NCI-H524 (cell line): Measurements from ENCODE around the gene ARHGAP6.
A peak's percentile ranks its signal among the peaks of the same experiment; 100 is the strongest.
"Not testable (repeated sequence)": the region's sequence is repeated elsewhere in the genome, so short reads cannot be mapped to it uniquely, and the experiment has no call there.

Experiments used
- DNase-seq, 2 experiments: peaks; one replicate each; lab custom pipeline; 2025; lab: John Stamatoyannopoulos, UW

Gene ARHGAP6

DNA sequence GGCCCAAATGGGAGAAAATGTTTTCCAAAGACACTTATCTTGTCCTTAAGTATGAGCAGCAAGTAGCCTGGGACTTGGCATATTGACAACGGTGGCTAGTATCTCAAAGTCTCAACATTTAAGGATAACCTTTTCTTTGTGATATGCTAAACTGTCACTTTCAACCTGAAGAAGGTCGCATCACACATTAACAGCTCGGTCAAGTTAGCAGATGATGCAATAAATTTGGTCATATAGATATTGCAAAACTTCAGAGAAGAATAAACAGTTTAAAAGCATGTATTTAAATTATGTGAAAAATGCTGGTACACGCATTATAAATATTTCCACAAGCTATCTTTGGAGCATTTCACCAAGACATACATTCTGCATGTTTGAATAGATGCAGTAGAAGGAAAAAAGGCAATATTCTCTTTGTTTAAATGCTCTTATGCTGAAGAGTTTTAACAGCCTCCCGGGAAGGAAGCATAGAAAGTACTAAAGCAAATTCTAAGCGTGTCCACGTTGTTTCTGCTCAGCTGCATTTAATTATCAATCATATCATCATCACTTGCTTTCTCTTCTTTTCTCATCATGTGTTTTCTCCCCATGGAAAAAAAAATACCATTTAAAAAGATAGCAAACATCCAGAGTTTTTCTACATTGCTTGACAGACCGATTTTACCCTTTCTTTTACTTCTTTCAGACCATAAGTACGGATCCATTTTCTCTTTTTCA, 24.2 kb downstream of the ARHGAP6 start:
- no peak for DNase-seq

DNA sequence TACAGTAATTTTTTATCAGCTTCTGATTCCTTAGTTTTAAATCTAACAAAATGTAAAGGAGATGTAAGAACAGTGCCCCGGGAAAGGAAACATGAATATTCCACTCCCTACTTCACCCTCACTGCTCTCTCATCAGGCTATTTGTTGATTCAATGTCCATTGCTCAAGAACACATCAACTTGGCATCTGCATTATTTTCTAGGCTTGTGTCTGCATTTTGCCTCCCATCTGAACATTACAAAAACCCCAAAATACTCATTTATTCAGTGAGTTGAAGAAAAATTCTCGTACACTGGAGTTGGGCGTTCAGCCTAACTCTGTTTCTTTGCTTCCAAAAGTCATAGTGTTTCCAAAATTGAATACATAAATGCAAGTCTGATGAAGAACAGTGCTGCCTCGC, 25.6 kb downstream of the ARHGAP6 start:
- DNase-seq, result no peak

DNA sequence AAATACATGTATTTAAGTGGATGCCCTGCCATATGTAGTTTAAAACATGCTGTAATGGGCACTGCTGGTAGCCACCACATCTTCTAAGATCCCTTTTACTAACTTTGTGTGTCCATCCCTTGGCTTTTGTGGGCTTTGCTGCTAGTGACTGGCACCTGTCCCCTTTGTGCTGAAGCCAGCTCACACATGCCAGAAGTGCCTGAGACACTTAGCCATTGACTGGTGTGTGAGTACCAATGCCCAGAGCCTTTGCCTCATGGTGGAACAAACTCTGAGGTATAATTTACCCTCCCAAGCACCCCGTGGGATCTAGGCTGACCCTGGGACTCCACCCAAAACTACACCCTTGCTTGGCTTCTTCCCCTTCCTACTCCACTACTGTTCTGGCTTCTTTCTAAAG, 33.0 kb downstream of the ARHGAP6 start:
- DNase-seq, result no peak

DNA sequence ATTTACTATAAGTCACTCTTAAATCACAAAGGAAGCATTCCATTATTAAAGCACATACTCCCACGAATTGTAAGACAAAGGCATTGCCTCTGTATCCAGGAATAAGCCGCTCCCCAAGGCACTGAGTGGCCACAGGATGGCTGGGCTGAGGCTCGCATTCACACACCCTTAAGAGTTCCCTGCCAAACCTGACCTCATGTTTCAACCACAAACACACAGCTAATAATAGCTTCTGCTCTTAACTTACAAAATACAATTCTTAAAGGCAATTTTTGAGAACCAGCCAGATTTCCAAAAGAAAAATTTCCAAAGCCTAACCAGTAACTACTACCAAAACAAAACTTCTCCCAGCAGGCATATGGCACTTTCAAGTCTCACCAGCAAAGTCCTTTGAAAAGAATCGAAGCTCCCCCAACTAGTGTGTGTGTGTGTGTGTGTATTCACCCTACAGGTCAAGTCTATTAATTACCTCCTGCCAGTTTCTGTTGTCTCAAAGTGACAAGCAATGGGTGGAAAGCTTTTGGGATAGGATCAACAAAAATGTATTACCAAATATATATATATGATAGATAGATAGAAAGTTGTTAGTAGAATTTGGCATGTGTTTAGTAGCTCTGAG, 36.0 kb downstream of the ARHGAP6 start:
- no peak for DNase-seq

DNA sequence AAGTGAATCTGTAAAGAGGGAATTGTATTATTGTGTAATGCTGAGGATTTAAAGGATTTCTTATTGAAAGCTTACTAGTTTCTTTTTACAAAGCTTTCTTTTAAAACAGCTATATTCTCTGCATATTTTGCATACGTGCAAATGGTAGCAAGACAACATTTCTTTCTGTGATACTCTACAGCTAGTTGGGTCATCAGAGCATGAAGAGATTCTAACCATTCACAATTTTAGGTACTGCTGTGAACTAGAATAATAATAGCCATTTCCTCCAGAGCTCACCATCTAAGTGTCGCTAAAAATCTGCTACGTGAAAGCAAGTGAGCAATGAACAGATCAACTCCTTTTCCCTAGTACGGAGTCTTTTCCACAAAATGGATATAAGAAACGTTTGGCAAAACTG, 37.3 kb downstream of the ARHGAP6 start:
- no peak for DNase-seq

DNA sequence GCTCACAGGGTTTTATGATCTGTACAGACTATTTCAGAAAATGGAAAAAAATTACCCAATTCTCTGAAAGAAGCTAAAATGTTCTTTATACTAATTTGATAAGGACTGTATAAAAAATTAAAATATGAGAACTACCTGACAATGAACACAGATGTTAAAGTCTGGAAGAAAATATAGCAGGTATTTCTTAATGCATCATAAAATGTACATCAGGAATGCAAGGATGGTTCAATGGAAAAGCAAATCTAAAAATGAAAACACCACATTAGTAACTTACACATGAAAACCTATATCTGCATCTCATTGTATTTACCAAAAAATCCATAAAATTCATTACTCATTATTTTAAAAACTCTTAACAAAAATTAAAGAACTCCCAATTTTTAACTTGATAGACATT, 39.4 kb downstream of the ARHGAP6 start:
- no peak for DNase-seq

DNA sequence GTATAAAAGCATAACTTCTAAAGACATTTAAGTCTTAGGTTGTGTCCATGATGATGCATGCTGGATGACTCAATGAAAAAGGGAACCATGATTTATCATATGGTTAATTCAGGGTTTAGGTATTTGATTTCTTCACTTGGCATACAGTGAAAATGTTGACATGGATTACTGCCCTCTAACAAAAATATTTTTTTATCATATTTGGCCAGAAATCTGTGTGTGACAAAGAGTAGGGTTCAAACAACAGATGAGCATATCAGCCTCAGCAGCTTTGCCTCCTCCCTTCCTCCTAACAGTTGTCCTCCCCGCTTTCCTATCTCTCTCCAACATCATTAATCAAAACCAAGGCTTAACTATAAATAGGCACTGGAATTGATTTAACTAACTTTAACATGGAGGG, 46.3 kb downstream of the ARHGAP6 start:
- DNase-seq, result no peak

DNA sequence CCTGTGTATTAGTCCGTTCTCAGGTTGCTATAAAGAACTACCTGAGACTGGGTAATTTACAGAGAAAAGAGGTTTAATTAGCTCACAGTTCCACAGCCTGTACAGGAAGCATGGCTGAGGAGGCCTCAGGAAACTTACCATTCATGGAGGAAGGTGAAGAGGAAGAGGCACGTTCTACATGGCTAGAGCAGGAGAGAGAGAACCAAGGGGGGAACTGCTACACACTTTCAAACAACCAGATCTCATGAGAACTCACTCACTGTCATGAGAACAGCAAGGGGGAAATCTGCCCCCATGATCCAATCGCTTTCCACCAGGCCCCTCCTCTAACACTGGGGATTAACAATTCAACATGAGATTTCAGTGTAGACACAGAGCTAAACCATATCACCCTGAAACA, 51.5 kb downstream of the ARHGAP6 start:
- not testable (repeated sequence) for DNase-seq

DNA sequence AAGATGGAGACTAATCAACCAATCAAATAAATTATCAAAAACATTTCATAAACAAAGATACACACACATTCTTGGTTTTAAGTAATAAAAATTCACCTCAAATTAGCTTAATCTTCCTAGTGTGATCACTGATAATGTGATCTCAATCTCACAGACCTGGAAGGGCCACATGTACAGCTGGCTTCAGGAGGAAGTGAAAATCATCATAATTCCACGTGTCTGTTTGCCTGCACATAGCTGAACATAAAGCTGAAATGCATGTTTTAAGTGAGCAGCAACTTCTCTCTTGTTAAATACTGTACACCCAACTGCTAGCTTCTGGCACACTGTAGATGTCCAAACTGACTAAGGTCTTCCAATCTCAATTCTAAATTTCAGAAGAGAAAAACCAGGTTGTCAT, 53.8 kb downstream of the ARHGAP6 start:
- DNase-seq, result no peak

DNA sequence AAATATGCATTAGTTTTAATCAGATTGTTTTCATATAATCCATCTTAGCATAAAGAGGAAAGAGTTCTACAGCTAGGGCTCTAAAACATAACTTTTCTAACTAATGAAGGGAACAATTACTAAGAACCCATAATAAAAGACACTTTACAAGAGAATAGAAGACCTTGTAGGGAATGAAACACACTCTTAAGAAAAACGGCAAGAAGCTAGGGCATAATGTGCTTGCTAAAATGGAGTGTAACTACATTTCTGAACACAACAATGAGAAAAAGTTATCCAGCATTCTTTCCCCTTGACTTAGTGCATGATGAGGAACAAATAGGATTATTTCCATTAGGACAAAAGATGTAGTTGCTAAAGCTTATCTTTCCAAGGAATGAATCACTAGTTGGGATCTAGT, 54.6 kb downstream of the ARHGAP6 start:
- no peak for DNase-seq

DNA sequence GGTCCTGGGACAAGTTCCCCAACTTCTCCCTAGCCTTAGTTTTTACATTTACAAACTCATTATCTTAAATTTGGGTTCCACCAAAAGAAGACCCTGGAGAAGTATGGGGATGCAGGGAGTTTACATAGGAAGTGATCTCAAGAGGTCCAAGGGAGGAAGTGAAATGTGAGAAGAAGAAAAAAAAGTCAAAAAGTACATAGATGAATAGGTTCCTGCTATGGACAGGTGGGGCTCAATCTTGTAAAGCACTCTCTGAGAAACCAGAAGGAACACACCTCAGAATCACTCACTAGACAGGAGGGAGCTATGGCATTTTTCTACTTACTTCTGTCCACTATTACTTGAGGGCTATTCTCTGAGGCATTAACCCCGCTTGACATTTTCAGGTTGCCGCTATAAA, 56.6 kb downstream of the ARHGAP6 start:
- DNase-seq, result no peak

DNA sequence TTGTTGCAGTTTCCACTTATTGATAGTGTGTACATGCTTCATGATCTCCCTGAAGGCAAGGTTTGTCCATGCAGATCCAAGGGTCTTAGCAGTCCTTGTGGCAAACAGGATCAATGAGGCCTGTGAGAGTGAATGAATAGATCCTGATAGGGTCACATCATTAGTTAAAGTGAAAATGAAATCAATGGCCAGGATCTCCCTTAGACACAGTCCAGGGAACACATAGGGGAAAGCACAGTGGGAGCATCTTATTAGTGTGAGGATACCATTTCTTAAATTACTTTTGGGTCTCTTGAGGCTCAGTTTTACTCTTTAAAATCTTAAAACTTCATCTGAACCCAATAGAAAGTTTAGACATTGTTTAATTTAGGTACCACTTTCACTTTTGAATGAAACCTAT, 59.3 kb downstream of the ARHGAP6 start:
- DNase-seq, result no peak

DNA sequence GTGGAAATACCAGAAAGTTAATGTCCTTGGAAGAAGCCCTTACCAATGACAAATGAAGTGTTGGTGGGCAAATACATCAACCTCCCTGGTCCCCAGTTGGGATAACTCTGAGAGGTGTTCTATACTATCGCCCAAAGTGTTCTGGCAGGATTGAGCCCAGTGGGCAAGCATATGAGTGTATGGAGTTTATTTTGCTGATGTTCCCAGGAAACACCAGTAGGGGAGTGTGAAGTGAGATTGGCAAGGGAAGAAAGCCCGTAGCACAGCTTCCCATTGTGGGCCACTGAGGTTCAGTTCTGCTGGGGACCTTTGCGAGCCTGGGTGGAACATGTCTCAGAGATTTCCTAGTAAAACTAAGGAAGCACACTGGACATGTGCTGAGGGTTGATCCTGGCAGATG, 65.1 kb downstream of the ARHGAP6 start:
- no peak for DNase-seq

DNA sequence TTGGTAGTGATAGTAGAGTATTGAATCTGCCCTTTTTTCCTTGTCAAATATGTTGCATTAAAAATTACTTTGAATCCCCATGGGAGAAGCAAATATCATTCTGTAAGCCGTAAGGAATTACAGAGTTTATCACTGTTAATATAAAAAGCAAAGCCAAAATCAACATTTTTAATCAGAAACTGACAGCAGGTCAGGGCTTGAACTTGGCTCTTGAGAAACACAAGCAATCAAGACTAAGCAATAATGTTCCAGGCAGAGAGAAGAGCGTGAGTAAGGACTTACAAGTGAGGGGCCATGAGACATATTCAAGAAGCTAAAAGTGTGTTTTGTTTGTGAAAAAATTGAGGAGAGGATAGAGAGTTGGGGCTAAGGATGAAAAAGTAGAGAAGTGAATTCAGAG, 68.2 kb downstream of the ARHGAP6 start:
- DNase-seq, result no peak

DNA sequence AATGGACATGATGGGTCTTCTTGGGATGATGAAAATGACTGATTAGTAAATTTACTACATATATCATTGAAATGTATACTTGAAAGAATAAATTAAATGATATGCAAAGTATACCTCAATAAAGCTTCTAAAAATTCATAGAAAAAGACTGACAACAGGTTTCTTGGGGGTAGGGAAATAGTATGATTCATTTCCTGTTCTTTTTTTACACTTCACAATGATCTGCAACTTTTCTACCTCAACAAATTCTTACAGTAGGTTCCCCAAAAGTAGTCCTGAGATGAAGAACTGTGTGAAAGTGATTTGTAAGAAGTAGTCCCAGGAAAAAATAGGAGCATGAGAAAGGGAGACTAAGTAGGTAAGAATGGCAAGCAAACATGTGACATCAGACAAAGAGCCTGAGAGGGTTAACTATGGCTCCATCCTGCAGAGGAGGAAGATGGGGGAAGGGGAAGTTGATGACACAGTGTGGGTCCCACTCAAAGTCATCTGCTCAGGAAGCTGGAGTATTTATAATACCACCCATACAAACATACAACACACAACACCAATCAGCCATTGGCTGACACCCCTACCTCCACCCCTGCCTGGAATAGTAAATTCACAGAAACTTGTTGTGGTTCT, 73.9 kb downstream of the ARHGAP6 start:
- DNase-seq, result no peak

DNA sequence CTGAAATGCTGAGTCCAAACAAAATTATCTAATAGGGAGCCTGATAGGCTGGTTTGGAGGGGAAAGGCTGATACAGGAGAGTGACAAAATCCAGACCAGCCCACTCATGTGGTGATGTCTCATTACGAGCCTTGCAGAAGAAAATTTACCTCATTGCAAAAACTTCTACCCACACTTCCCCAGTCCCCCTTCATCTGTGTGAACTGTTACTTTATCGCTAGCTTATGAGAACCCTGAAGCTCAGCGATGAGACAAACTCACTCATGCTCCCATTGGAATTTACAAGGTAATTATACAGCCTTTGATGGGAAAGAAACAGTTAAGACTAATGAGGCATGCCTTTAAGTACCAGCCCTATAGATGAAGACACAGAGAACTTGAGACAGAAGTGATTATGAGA, 76.1 kb downstream of the ARHGAP6 start:
- no peak for DNase-seq

DNA sequence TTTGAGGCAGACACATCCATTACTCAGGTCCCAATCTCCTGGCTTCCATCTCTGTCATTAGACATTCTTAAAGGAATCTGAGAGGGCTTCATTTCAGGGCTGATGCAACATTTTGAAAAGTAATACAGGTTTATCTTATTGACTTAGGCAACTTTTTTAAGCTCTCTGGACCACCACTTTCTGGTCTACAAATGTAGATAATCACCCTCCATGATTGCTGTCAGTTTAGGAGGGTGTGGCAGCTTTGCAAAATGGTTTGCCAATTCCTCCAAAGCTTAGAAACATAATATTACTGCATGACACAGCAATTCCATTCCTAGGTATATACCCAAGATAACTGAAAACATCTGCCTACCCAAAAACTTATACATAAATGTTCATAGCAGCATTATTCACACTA, 77.6 kb downstream of the ARHGAP6 start:
- no peak for DNase-seq

DNA sequence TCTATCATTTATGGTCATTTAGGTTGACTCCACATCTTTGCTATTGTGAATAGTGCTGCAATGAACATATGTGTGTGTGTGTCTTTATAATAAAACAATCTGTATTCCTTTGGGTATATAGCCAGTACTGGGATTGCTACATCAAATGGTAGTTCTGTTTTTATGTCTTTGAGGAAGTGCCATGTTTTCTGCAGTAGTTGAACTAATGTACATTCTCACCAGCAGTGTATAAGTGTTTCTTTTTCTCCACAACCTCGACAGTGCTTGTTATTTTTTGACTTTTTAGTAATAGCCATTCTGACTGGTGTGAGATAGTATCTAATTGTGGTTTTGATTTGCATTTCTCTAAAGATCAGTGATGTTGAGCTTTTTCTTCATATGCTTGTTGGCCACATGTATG, 80.5 kb downstream of the ARHGAP6 start:
- no peak for DNase-seq

DNA sequence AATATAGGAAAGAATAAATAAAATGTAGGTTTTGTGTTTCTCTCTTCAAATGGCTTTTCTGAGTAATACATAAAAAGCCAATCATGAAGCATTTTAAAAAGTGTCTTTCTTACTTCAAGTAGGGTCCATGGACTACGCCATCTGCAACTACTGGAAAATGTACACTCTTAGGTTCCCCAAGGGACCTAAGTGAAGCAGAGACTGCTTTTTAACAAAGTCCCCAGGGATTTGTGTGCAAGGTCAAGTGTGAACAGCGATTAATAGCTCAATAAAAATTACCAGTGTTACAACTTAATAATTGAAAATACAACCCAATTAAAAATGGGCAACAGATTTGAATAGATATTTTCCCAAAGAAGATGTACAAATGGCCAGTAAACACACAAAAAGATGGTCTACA, 84.9 kb downstream of the ARHGAP6 start:
- peak; percentile 70 to 88 for DNase-seq

DNA sequence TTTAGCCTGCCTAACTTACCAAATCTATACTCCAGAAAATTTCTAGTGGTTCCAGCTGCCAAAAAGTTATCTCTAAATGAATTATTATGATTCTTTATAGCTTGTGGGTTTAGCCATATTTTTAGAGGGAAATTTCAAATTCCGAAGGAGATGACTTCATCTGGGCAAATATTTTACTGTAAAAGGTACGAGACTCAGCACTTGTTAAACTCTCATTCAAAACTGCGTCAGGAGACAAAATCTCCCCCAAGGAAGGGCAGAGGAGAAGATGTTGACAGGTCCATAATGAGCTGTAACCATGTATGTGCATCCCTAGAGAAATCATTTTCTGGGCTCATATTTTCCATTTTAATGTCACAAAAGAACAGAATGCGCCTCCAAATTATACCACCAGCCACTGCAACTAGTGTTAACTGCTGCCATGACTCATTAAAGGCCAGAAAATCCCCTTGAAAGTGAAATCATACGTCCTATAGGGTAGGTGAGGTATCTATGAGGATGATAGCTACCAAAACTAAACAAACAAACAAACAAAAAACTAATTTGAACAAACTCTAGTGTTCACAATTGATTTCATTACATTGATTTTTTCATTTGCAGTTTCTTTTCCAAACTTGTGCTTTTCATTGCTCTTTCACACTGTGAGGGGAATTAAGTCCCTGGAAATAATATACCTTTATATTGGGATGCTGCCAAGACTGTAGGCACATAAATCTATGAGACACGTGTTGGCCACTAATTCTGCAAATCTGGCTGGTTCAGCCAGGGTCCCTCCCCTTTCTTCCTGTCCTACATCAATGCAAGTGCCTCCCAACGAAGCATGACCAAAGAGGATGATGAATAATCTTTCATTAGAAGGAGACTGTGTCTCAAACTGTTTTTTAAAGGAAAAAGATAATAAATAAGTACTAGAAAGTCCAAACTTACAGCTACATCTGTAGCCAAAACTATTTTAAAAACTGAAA, 85.8 kb downstream of the ARHGAP6 start:
- DNase-seq, result peak; percentile 59 to 82

DNA sequence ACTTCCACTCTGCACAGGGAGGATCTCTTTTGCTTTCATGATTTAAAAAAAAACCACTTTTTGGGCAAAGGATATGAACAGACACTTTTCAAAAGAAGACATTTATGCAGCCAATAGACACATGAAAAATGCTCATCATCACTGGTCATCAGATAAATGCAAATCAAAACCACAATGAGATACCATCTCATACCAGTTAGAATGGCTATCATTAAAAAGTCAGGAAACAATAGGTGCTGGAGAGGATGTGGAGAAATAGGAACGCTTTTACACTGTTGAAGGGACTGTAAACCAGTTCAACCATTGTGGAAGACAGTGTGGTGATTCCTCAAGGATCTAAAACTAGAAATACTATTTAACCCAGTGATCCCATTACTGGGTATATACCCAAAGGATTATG, 87.4 kb downstream of the ARHGAP6 start:
- DNase-seq, result not testable (repeated sequence)

DNA sequence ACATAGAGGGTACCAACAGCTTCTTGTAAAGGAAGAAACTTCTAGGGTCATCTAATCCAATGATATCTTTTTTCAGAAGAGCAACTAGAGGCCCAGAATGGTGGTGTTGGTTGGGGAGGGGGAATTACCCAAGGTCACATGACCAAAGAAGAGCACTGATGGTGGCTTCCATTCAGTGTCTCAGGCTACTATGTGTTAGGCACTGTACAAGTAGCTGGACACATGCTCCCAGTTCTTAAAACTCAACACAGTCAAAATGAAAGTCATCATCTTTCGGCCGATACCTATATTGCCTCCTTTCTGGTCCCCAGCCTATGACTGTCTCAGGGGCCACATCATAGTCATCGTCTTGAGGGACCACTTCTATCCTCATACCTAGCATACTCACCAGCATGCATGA, 88.1 kb downstream of the ARHGAP6 start:
- no peak for DNase-seq
